ENCODE results near the gene LIG3.
"Not testable (repeated sequence)": the region's sequence is repeated elsewhere in the genome, so short reads cannot be mapped to it uniquely, and the experiment has no call there.

The LIG3 gene

DNA sequence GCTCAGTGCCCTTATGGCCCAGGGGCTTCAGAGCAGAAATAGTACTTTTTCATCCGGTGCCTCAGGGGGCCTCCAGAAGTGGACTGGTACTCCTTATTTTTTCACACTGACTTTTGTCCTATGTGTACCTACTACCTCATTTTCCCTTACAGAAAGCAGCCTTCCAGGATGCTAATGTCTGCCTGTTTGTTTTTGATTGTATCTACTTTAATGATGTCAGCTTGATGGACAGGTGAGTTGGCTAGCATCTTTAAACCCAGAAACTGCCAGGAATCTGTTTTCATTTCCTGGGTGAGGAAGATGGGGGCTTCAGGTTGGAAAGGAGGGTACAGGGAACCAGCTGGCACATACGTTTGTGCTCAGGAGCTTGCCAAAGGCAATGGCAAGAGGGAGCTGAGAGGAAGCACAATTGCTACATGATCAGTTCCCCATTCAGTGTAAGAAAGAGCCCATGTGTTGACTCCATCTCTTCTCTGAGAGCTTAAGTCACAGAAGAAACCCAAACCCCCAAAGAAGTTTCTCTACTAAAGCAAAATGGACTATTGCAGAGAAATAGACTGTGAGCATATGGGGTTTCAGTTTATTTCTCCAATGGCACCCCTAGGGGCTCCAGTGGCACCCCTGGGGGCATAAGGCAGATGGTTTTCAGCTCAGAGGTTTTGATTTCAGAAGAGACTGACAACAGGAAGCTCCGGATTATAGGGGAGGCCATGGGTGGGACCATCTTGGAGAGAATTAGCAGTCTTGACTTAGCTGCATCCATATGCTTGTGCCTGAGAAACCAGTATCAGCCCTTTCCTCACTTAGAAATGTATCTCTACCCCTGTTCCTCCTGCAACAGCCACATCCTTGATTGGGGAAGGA is 16.3 kb downstream of the LIG3 start:
- intact Hi-C loops (cut with DNase I), result loop anchor here (5.0 kb wide), 1 partner anchor 91 kb away; no protein-coding TSS in a partner anchor
- DNase-seq, result no peak

DNA sequence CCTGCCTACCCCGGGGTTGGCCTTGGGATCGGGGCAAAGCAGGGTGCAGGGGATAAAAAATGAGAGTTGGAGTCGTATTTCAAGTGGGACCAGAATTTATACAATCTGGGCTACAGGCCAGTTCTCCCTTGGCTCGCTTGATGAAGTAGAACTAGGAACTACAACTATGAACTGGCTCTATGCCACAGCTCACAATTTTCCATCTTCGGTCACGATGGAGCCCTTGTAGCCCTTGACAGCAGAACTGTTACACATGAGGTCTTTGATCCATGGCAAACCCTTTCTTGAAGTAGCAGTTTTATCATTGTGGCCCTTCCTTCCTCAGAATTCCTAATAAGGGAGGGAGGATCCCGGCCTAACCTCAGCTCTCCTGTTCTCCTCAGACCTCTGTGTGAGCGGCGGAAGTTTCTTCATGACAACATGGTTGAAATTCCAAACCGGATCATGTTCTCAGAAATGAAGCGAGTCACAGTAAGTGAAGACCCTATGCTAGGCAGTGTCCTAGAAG is 17.1 kb downstream of the LIG3 start:
- no peak for DNase-seq
- intact Hi-C loops (cut with DNase I), result loop anchor here (5.0 kb wide), 1 partner anchor 90 kb away; no protein-coding TSS in a partner anchor

DNA sequence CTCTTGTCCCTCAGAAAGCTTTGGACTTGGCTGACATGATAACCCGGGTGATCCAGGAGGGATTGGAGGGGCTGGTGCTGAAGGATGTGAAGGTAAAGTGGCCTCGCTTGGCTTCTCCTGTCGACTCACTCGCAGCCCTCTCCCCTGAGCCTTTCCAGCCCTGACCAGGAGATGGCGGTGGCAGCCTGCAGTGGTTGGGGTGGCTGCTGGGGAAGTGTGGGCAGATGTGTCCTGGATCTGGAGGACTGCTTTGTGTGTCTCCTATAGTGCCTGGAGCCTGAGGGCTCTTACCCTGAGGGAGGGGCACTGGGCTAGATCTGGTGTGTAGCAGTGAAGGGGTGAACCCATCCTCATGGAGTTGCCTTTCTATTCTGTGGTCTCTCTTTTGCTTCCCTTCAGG is 17.9 kb downstream of the LIG3 start:
- intact Hi-C loops (cut with DNase I), result loop anchor here (5.0 kb wide), 1 partner anchor 89 kb away; no protein-coding TSS in a partner anchor
- peak; percentile 48 to 92 (median 82) for DNase-seq

DNA sequence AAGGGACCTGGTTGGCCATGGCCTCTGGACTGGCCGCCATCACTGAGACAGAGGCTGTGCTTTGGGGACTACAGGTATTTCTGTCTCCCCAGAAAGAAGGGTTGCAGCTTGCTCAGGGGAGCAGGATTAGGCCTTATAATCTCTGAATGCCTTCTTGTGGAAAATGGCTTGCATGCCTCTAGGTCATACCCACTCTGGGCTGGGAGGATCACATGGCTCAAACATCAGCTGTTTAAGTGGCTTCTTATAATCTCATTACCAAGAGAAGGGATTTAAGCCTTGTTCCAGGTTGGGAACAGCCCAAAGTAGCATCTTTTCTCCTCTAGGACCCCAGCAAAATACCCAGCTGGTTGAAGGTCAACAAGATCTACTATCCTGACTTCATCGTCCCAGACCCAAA is 19.1 kb downstream of the LIG3 start:
- DNase-seq, result no peak
- intact Hi-C loops (cut with DNase I), result loop anchor here (5.0 kb wide), 1 partner anchor 88 kb away; no protein-coding TSS in a partner anchor

DNA sequence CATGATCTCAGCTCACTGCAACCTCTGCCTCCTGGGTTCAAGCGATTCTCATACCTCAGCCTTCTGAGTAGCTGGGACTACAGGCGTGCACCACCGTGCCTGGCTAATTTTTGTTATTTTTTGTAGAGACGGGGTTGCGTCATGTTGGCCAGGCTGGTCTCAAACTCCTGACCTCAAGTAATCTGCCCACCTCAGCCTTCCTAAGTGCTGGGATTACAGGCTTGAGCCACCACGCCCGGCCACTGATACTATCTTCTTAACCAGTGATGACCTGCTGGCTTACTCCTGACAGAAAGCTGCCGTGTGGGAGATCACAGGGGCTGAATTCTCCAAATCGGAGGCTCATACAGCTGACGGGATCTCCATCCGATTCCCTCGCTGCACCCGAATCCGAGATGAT is 20.7 kb downstream of the LIG3 start:
- DNase-seq, result not testable (repeated sequence)
- intact Hi-C loops (cut with DNase I), result loop anchor here (5.0 kb wide), 1 partner anchor 116 kb away; the partner anchor contains the start of gene RAD51D

DNA sequence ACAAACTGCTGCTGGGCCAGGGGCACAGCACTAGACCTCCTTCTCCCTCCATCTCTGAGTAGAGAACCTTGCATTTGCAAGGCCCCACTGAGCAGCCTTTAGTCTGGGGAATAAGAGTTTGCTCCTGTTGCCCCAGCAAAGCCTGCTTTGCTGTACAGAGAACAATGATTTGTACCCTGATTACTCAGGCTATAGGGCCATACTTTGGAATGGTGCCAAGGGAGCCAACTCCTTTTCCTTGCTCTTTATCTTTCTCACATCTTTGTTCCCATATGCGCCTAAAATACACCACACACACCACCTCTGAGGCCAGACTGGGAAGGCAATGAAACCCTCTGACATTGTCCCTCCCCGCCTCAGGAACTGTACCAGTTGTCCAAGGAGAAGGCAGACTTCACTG is 21.2 kb downstream of the LIG3 start:
- no peak for DNase-seq
- intact Hi-C loops (cut with DNase I), result loop anchor here (5.0 kb wide), 1 partner anchor 116 kb away; the partner anchor contains the start of gene RAD51D

DNA sequence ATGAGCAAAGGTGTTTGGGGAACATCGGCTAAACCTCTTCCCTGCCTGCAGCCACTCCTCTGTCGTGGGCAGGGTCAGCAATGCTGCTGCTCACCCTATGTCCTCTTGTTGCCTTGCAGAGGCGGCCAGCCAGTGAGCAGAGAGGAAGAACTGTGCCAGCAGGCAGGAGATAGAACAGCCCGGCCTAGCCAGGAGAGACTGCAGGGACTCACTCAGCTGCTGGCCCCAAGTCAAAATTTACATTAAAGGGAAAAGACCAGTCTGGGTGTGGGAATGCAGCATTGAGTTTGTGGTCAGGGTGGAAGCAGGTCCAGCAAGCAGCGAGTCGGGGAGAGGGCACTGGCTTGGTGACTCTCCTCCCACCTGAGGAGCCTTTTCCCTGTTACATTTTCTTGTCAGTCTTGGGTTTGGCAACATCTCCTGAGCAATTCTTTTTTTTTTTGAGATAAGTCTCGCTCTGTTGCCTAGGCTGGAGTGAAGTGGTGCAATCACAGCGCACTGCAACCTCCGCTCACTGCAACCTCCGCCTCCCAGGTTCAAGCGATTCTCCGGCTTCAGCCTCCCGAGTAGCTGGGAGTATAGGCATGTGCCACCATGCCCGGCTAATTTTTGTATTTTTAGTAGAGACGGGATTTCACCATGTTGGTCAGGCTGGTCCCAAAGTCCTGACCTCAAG is 22.7 kb downstream of the LIG3 start:
- peak in 2 of 42 donors; percentile 8 to 19 for DNase-seq
- intact Hi-C loops (cut with DNase I), result loop anchor here (5.0 kb wide), 1 partner anchor 114 kb away; the partner anchor contains the start of gene RAD51D

DNA sequence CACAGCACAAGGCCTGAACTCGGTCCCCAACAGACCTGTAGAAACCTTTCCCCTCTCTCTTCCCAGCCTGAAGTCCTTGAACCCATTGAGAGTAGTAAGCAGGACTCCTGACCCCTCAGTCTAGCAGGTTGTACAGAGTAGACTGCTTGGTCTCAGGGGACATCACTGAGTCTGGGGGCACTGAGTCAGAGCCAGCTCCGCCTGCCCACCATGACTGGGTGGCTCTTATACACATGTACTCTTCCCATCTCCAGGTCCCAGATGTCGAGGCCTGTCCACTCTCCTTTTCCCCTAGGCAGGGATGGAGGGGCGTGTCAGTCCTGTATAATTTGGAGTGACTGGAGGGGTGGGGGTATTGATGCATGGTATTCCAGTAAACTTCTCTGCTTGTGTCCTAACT is 23.5 kb downstream of the LIG3 start:
- DNase-seq, result no peak
- intact Hi-C loops (cut with DNase I), result loop anchor here (5.0 kb wide), 1 partner anchor 114 kb away; the partner anchor contains the start of gene RAD51D

DNA sequence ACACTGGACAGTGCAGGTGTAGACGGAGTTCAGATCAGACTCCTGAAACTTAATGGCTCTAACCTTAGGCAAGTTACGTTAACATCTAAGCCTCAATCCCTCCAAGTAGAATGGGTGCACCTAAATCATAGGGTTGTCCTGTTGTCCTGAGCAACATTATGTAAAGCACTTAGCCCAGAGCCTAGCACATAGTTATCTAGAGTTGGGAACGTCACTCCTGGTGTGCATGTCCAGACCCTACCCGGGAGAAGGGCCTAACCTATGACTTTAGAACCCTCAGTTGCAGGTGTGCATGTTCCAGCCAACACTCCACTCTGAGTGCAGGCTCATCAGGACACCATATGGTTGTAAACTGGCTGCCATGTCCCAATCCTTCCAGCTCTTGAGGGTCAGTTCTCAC is 26.0 kb downstream of the LIG3 start:
- DNase-seq, result no peak
- intact Hi-C loops (cut with DNase I), result no loop called here

DNA sequence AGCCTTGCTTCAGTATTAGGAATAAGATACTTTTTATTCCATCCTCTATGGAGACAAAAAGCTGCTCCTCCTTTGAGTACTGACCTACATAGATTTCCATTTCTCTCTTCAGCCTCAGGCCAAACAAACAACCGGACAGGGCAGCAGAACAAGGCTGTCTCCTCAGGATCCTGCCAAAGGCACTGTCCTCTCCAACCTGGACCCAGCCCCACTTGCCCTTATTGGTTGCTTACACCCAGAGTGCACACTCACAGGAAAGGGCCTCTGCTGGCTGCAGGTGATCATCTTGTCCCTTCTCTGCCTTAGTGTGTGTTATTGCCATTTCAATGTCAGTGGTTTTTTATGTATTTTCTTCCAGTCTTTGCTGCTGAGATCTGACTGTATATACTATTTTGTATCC is 26.6 kb downstream of the LIG3 start:
- no peak for DNase-seq
- intact Hi-C loops (cut with DNase I), result no loop called here

DNA sequence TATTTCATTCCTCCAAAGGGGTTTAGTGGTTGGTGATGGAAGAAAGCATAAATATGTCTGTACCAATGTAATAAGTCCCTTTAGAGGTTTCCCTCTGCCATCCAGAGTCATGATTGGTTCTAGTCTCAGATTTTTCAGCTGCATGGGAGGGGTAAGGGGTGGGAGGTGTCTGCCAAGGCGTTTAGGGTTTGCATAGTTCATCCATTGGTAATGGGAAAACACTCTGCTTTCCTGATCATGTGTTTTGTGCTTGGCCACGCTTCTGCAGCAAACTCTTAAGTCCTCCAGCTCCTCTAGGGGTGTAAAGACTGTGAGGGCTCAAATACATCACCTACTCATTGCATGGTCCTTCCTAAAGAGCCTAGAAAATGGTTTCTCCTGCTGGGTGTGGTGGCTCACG is 29.8 kb downstream of the LIG3 start:
- no peak for DNase-seq
- intact Hi-C loops (cut with DNase I), result no loop called here

DNA sequence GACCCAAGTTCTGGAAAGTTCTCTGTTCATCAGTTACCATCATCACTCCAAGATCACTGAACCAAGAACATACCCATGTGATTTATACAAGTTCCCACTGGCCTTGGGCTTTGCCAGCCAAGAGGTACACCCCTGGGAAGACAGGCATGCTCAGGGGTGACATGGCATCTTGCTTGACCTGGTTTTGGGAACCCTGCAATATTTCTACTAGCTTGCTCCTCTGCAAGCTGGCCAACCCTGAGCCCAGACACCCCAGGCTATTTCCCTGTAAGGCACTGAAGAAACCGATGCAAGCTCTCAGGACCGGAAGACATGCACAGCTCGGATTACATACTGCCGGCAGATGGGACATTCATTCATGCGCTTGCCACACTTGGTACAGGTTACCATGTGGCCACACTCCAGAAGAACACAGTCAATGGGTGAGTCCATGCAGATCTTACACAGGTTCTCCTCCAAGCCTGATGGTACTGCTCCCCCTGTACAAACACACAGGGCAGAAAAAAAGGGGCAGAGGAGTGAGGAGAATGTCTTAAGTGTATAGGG is 31.4 kb downstream of the LIG3 start:
- intact Hi-C loops (cut with DNase I), result no loop called here
- no peak for DNase-seq

DNA sequence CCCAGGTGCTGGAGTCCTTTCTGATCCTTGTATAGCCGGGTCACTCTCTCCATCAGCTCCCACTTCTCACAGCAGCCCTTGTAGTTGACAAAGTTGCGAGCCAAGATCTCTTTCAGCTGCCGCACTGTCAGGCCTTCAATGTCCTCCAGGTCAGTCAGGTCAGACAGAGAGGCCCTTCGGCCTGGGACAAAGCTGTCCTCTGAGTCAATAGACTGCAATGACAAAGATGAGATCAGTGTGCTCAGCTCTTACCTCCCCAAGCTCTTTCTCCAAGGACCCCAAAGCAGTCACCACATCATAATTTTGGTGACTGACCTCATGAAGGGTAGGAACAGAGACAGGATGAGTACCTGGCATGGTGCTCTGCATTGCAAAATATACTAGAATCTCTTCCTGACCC is 36.1 kb downstream of the LIG3 start:
- intact Hi-C loops (cut with DNase I), result no loop called here
- no peak for DNase-seq

DNA sequence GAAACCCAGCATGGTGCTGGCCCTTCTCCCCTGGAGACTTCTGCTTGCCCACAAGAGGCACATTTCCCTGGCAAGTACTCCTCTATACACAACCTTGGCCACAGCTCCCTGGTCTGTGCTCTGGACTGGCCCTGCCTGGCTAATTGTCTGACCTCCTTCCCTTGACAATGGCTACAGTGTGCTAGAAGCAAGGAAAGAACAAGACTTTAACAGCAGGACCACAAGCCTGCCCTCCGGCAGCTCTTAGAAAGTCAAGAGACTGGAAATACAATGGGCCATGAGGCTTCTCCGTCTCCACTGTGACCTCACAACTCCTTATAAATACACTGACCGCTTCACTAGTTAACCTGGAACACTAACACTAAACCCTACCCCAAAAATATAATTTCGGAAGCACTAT is 36.7 kb downstream of the LIG3 start:
- no peak for DNase-seq
- intact Hi-C loops (cut with DNase I), result no loop called here

DNA sequence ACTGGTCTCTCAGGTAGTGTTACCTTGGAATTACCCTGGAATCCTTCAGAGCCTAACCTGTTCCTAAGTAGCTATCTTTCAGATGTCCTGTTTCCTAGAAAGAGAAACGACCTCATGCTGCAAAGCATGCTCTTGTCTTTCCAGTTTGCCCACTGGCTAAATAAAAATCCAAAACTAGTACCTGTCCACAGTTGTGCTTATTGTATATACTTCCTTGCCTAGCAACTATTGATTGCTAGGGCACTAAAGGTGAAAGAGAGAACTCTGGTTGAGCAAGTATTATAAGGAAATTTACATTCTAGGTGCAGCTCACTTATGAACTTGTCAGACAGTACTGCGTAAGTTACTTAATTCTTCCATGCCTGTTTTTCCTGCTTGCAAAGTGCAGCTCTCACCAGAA is 38.5 kb downstream of the LIG3 start:
- DNase-seq, result no peak
- intact Hi-C loops (cut with DNase I), result no loop called here

DNA sequence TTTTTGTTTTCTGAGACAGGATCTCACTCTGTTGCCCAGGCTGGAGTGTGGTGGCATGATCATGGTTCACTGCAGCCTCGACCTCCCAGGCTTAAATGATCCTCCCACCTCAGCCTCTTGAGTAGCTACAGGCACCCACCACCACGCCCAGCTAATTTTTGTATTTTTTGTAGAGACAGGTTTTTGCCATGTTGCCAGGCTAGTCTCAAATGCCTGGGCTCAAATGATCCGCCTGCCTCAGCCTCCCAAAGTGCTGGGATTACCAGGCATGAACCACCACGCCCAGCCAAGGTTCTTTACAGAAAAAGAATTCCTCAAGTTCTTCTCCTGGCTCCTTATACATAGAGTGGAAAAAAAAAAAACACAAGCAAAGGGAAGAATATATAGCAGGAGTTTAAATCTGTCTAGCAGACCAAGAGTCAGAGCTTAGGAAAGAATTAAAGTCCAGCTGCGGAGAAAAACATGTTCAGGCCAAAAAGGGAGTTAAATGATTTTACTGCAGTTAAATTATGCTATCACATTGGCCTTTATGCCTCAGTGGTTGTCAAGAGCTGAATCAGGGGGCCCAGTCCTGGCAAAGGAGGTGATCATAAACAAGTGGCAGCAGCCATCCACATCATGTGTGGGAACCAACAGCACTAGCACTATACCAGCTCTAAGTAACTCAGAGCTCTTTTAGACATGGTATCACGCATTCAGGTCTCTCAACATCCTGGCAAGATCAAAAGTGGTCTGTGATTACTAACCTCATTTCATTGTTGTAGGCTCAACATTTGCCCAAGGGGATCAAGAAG is 39.3 kb downstream of the LIG3 start:
- no peak for DNase-seq
- intact Hi-C loops (cut with DNase I), result no loop called here

DNA sequence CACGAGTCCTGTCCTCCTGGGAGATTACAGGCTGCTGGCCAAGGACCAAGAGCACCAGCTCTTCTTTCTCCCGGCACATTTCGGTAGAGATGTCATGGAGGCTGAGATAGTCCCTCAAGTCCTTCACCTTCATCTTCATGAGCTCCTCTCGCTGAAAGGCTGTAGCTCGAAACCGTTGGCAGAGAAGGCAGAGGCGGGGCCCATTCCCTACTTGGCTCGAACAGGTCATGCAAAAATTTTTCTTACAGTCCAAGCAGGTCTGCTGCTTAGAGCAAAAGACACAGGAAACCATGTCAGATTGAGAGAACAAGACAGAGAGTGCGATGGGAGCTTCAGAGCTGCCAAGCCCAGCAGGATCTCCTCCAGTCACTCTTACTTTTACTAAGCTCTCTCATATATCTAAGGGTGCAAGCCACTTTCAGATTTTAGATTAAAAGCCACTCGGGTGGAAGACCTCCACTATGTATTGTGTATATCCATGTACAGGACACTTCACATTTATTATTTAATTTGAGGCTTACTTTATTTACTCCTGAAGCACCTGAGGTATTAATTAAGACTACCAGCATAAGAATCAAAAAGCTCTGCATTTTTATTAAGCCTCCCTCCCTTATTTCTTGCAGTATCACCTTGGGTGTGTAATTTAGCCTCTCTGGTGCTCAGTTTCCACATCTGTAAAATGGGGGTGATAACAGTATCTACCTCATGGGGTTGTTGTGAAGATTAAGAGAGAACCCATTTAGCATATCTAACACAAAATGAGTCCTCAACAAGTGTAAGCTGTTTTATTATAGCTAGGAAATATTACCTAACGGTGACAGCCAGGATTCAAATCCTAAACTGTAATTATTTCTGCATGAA is 41.4 kb downstream of the LIG3 start:
- intact Hi-C loops (cut with DNase I), result no loop called here

DNA sequence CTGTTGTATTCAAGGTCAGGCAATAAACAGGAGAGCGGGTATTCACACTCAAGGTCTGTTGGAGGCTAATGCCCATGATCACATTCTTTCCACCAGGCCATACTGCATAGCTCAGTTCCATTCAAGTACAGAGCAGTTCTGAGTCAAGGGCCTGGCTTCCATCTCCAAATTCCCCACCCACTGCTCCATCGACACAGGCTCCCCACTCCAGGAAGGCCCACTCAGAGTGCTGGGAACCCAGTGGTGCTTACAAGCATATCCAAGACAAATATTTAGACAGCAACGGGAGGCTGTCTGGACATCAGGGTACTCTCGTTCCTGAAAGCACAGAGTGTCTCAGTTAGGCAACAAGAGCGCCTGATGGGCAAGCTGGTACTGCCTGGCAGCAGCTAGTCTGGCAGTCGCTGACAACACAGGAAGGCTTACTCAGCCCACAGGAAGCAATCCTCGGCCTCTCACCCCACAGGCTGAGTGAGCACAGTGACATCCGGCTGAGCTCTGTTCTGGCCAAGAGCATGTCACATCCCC is 42.3 kb downstream of the LIG3 start:
- peak; percentile 73 to 97 (median 91) for DNase-seq
- intact Hi-C loops (cut with DNase I), result no loop called here

More for the DNA sequence above, 41.4 kb downstream of the LIG3 start:
- no peak for DNase-seq
